Measurements from ENCODE around the gene MED16. TPM values are rescaled to one million over a fixed set of nuclear protein-coding genes. Genes with fewer than 3 reads are reported as not detected.

MED16 gene
- total RNA-seq, 1 experiment from 2014 or later: 66.9 TPM

DNA sequence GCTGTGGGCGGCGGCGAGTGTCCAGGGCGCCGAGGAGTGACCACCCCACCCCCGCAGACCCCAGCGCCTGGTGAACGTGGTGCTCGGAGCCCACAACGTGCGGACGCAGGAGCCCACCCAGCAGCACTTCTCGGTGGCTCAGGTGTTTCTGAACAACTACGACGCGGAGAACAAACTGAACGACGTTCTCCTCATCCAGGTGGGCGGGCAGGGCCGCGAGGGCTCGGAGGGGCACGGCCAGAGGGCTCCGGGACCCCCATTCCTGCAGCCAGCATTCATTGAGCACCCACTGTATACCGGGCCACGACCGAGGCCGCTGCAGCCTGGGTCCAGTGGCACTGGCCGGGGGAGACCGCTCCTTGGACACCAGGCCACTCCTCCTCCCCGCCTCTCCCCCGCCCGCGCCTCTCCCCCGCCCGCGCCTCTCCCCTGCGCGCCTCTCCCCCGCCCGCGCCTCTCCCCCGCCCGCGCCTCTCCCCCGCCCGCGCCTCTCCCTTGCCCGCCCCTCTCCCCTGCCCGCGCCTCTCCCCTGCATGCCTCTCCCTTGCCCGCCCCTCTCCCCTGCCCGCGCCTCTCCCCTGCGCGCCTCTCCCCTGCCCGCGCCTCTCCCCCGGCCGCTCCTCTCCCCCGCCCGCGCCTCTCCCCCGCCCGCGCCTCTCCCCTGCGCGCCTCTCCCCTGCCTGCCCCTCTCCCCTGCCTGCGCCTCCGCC lies 49.0 kb downstream of the MED16 start (continued):
- TF ChIP-seq, protein P1, sequence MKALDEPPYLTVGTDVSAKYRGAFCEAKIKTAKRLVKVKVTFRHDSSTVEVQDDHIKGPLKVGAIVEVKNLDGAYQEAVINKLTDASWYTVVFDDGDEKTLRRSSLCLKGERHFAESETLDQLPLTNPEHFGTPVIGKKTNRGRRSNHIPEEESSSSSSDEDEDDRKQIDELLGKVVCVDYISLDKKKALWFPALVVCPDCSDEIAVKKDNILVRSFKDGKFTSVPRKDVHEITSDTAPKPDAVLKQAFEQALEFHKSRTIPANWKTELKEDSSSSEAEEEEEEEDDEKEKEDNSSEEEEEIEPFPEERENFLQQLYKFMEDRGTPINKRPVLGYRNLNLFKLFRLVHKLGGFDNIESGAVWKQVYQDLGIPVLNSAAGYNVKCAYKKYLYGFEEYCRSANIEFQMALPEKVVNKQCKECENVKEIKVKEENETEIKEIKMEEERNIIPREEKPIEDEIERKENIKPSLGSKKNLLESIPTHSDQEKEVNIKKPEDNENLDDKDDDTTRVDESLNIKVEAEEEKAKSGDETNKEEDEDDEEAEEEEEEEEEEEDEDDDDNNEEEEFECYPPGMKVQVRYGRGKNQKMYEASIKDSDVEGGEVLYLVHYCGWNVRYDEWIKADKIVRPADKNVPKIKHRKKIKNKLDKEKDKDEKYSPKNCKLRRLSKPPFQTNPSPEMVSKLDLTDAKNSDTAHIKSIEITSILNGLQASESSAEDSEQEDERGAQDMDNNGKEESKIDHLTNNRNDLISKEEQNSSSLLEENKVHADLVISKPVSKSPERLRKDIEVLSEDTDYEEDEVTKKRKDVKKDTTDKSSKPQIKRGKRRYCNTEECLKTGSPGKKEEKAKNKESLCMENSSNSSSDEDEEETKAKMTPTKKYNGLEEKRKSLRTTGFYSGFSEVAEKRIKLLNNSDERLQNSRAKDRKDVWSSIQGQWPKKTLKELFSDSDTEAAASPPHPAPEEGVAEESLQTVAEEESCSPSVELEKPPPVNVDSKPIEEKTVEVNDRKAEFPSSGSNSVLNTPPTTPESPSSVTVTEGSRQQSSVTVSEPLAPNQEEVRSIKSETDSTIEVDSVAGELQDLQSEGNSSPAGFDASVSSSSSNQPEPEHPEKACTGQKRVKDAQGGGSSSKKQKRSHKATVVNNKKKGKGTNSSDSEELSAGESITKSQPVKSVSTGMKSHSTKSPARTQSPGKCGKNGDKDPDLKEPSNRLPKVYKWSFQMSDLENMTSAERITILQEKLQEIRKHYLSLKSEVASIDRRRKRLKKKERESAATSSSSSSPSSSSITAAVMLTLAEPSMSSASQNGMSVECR (CRISPR knock-in tag; IDR thresholded peaks at IDR 0.05; ENCODE audit: borderline replicate concordance): no peak
- TF ChIP-seq, protein P2, sequence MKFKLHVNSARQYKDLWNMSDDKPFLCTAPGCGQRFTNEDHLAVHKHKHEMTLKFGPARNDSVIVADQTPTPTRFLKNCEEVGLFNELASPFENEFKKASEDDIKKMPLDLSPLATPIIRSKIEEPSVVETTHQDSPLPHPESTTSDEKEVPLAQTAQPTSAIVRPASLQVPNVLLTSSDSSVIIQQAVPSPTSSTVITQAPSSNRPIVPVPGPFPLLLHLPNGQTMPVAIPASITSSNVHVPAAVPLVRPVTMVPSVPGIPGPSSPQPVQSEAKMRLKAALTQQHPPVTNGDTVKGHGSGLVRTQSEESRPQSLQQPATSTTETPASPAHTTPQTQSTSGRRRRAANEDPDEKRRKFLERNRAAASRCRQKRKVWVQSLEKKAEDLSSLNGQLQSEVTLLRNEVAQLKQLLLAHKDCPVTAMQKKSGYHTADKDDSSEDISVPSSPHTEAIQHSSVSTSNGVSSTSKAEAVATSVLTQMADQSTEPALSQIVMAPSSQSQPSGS (CRISPR knock-in tag; IDR thresholded peaks at IDR 0.05; ENCODE audit: borderline replicate concordance, low read depth): no peak
- TF ChIP-seq ELF4 (CRISPR knock-in tag; IDR thresholded peaks at IDR 0.05; ENCODE audit: low read depth): no peak
- TF ChIP-seq NR3C1 (CRISPR knock-in tag; conservative IDR thresholded peaks at IDR 0.05; ENCODE audit: low read depth): no peak
- no peak for TF ChIP-seq GTF2I (CRISPR knock-in tag; conservative IDR thresholded peaks at IDR 0.05)
- TF ChIP-seq, protein P3, sequence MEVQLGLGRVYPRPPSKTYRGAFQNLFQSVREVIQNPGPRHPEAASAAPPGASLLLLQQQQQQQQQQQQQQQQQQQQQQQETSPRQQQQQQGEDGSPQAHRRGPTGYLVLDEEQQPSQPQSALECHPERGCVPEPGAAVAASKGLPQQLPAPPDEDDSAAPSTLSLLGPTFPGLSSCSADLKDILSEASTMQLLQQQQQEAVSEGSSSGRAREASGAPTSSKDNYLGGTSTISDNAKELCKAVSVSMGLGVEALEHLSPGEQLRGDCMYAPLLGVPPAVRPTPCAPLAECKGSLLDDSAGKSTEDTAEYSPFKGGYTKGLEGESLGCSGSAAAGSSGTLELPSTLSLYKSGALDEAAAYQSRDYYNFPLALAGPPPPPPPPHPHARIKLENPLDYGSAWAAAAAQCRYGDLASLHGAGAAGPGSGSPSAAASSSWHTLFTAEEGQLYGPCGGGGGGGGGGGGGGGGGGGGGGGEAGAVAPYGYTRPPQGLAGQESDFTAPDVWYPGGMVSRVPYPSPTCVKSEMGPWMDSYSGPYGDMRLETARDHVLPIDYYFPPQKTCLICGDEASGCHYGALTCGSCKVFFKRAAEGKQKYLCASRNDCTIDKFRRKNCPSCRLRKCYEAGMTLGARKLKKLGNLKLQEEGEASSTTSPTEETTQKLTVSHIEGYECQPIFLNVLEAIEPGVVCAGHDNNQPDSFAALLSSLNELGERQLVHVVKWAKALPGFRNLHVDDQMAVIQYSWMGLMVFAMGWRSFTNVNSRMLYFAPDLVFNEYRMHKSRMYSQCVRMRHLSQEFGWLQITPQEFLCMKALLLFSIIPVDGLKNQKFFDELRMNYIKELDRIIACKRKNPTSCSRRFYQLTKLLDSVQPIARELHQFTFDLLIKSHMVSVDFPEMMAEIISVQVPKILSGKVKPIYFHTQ (CRISPR knock-in tag; IDR thresholded peaks at IDR 0.05): no peak

DNA sequence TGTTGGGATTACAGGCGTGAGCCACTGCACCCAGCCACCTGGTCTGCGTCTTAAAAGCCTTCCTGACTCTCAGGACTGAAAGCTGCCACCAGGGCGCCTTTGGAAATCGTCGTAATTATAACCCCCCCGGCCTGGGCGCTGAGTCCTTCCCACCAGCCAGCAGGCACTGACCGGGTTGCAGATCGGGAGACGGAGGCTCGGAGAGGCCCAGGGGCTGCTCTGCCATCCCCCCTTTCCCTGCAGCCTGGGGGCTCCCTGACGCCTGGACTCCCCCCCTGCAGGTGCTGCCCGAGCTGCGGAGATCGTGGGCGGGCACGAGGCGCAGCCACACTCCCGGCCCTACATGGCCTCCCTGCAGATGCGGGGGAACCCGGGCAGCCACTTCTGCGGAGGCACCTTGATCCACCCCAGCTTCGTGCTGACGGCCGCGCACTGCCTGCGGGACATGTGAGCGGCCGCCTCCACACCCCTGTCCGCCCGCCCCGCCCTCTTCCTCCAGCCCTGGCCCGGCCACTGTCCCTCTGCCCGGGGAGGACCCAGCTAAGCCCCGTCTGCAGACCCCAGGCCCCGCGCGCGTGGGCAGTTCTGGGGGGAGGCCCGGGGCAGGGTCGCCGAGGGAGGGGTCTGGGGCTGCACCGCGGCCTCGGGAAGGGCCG lies 49.7 kb downstream of the MED16 start:
- H3K36me3 Mint-ChIP-seq: no peaks in the 10 kb centered on the region
- peaks cover 4% of the 10 kb centered on the region for H3K9me3 Mint-ChIP-seq
- no peak overlapping the region for H3K27ac Mint-ChIP-seq
- TF ChIP-seq, protein P4, sequence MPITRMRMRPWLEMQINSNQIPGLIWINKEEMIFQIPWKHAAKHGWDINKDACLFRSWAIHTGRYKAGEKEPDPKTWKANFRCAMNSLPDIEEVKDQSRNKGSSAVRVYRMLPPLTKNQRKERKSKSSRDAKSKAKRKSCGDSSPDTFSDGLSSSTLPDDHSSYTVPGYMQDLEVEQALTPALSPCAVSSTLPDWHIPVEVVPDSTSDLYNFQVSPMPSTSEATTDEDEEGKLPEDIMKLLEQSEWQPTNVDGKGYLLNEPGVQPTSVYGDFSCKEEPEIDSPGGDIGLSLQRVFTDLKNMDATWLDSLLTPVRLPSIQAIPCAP (CRISPR knock-in tag; IDR thresholded peaks at IDR 0.05): no peak
- TF ChIP-seq NR1H2 (CRISPR knock-in tag; IDR thresholded peaks at IDR 0.05) (0 out of 2 replicates have a peak, but pooled peaks have one; percentile 28), ZNF263 (CRISPR knock-in tag; IDR thresholded peaks at IDR 0.05; ENCODE audit: low read depth) (0 out of 2 replicates have a peak, but pooled peaks have one; percentile 17), RELA (CRISPR knock-in tag; IDR thresholded peaks at IDR 0.05; ENCODE audit: borderline replicate concordance) (0 out of 2 replicates have a peak, but pooled peaks have one; percentile 40), FOXK1 (CRISPR knock-in tag; IDR thresholded peaks at IDR 0.05) (no peak)
- TF ChIP-seq, protein P5, sequence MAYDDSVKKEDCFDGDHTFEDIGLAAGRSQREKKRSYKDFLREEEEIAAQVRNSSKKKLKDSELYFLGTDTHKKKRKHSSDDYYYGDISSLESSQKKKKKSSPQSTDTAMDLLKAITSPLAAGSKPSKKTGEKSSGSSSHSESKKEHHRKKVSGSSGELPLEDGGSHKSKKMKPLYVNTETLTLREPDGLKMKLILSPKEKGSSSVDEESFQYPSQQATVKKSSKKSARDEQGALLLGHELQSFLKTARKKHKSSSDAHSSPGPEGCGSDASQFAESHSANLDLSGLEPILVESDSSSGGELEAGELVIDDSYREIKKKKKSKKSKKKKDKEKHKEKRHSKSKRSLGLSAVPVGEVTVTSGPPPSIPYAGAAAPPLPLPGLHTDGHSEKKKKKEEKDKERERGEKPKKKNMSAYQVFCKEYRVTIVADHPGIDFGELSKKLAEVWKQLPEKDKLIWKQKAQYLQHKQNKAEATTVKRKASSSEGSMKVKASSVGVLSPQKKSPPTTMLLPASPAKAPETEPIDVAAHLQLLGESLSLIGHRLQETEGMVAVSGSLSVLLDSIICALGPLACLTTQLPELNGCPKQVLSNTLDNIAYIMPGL (CRISPR knock-in tag; IDR thresholded peaks at IDR 0.05): no peak
- TF ChIP-seq, protein P6, sequence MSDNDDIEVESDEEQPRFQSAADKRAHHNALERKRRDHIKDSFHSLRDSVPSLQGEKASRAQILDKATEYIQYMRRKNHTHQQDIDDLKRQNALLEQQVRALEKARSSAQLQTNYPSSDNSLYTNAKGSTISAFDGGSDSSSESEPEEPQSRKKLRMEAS (CRISPR knock-in tag; IDR thresholded peaks at IDR 0.05): peak; percentile 65; the same call in 1 of the 2 replicates
- TF ChIP-seq, protein P7, sequence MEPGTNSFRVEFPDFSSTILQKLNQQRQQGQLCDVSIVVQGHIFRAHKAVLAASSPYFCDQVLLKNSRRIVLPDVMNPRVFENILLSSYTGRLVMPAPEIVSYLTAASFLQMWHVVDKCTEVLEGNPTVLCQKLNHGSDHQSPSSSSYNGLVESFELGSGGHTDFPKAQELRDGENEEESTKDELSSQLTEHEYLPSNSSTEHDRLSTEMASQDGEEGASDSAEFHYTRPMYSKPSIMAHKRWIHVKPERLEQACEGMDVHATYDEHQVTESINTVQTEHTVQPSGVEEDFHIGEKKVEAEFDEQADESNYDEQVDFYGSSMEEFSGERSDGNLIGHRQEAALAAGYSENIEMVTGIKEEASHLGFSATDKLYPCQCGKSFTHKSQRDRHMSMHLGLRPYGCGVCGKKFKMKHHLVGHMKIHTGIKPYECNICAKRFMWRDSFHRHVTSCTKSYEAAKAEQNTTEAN (CRISPR knock-in tag; IDR thresholded peaks at IDR 0.05): no peak
- TF ChIP-seq, protein P8, sequence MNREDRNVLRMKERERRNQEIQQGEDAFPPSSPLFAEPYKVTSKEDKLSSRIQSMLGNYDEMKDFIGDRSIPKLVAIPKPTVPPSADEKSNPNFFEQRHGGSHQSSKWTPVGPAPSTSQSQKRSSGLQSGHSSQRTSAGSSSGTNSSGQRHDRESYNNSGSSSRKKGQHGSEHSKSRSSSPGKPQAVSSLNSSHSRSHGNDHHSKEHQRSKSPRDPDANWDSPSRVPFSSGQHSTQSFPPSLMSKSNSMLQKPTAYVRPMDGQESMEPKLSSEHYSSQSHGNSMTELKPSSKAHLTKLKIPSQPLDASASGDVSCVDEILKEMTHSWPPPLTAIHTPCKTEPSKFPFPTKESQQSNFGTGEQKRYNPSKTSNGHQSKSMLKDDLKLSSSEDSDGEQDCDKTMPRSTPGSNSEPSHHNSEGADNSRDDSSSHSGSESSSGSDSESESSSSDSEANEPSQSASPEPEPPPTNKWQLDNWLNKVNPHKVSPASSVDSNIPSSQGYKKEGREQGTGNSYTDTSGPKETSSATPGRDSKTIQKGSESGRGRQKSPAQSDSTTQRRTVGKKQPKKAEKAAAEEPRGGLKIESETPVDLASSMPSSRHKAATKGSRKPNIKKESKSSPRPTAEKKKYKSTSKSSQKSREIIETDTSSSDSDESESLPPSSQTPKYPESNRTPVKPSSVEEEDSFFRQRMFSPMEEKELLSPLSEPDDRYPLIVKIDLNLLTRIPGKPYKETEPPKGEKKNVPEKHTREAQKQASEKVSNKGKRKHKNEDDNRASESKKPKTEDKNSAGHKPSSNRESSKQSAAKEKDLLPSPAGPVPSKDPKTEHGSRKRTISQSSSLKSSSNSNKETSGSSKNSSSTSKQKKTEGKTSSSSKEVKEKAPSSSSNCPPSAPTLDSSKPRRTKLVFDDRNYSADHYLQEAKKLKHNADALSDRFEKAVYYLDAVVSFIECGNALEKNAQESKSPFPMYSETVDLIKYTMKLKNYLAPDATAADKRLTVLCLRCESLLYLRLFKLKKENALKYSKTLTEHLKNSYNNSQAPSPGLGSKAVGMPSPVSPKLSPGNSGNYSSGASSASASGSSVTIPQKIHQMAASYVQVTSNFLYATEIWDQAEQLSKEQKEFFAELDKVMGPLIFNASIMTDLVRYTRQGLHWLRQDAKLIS (CRISPR knock-in tag; IDR thresholded peaks at IDR 0.05; ENCODE audit: borderline replicate concordance): no peak
- ATAC-seq (peak; percentile 70), DNase-seq (ENCODE audit: low spot score) (peak; percentile 62)
- H3K4me3 Mint-ChIP-seq: peak overlapping the region; percentile 41; the same call in 1 of the 2 replicates
- peaks cover 42% of the 10 kb centered on the region for H3K27me3 Mint-ChIP-seq (ENCODE audit: low read depth)
- POLR2A ChIA-PET: interaction anchor here (0.6 kb wide), 1 partner anchor 1700 kb away, joined by 3 read pairs; no protein-coding TSS in a partner anchor
- no peaks in the 10 kb centered on the region for H3K4me1 Mint-ChIP-seq
- CTCF ChIA-PET: interaction anchor here (0.7 to 1.1 kb wide), 3 partner anchors 14 to 261 kb away, joined by 3 to 6 read pairs (median 3); no protein-coding TSS in a partner anchor

Measured in WTC11 (cell line).